PC-9 (cell line): ENCODE data around the gene PLEKHG4B.

ENCODE experiments used
- CTCF ChIP-seq: fragments of 200-600 bp; sonication (generic); conservative IDR thresholded peaks from 2 replicates; pipeline ENCODE4 v1.6.1; 2017; ENCODE audit warnings: mixed run types, antibody characterized with exemption, mild to moderate bottlenecking, moderate library complexity
- EZH2 ChIP-seq: fragments of 200-600 bp; sonication (generic); IDR thresholded peaks from 2 replicates; pipeline ENCODE4 v1.8.0; 2017; ENCODE audit warnings: antibody characterized with exemption, low read depth

GRCh38 chr5:111171-111570 lies 19.2 kb downstream of the PLEKHG4B start:
- no peak for TF ChIP-seq CTCF
- TF ChIP-seq EZH2 = no peak
